Bronchial epithelial cell (primary cell): Measurements from ENCODE around the gene SNX30. TPM values are rescaled to one million over a fixed set of nuclear protein-coding genes. Genes with fewer than 3 reads are reported as not detected.
A peak's percentile ranks its signal among the peaks of the same experiment; 100 is the strongest.

Experiments
- DNase-seq: peaks from one replicate; pipeline ENCODE4 v3.0.0-alpha.2; 2010; ENCODE audit warnings: low read depth
- FAIRE-seq: peaks from 2 replicates; lab custom pipeline; 2011; peaks lifted over from hg19 to GRCh38; lab: Jason Lieb, UNC
- H3K27me3 ChIP-seq: 2 replicates; pipeline ENCODE4 v1.5.1; 2011; ENCODE audit warnings: low read length; ENCODE audit not compliant: control insufficient read depth, insufficient read depth
- H3K36me3 ChIP-seq: 2 replicates; pipeline ENCODE4 v1.5.1; 2011; ENCODE audit warnings: low read length; ENCODE audit not compliant: control insufficient read depth, insufficient read depth
- H3K4me3 ChIP-seq: 2 replicates; pipeline ENCODE4 v1.5.1; 2011; ENCODE audit warnings: mild to moderate bottlenecking, low read depth, low read length, control low read depth
- CTCF ChIP-seq: IDR thresholded peaks from 2 replicates; pipeline ENCODE4 v1.5.1; 2011; ENCODE audit warnings: mild to moderate bottlenecking, moderate library complexity, low read length, control low read depth, inconsistent platforms; ENCODE audit not compliant: insufficient read depth, severe bottlenecking
- total RNA-seq: library from RNA; depleted of rRNA; stranded (reverse); fragments of >200 nt; gene quantifications from 2 replicates; pipeline ENCODE4 v1.2.1, GENCODE V29; 2014

The SNX30 gene
- total RNA-seq, 1 donor from 2014 or later: 13.2 TPM

GRCh38 chr9:112820881-112821280 lies 70.3 kb downstream of the SNX30 start:
- Histone ChIP-seq H3K4me3 (no peak overlapping the region), H3K27me3 (no peaks in the 10 kb centered on the region), H3K36me3 (no peaks in the 10 kb centered on the region)
- no peak for TF ChIP-seq CTCF
- FAIRE-seq (no peak), DNase-seq (peak; percentile 35)

GRCh38 chr9:112822618-112823017 lies 72.1 kb downstream of the SNX30 start:
- FAIRE-seq (no peak), DNase-seq (no peak)
- Histone ChIP-seq H3K36me3 (no peaks in the 10 kb centered on the region), H3K27me3 (no peaks in the 10 kb centered on the region), H3K4me3 (no peak overlapping the region)
- no peak for TF ChIP-seq CTCF

- FAIRE-seq: no peak
- TF ChIP-seq CTCF: no peak
- H3K4me3 ChIP-seq: no peak overlapping the region
- H3K36me3 ChIP-seq: no peaks in the 10 kb centered on the region
- no peaks in the 10 kb centered on the region for H3K27me3 ChIP-seq
- DNase-seq: no peak
Measured at GRCh38 chr9:112823257-112823656, 72.7 kb downstream of the SNX30 start.

GRCh38 chr9:112831281-112831851 lies 80.8 kb downstream of the SNX30 start:
- no peaks in the 10 kb centered on the region for H3K27me3 ChIP-seq
- DNase-seq: peak; percentile 33
- no peak for TF ChIP-seq CTCF
- no peak for FAIRE-seq
- no peak overlapping the region for H3K4me3 ChIP-seq
- no peaks in the 10 kb centered on the region for H3K36me3 ChIP-seq

GRCh38 chr9:112831969-112832368 lies 81.4 kb downstream of the SNX30 start:
- Histone ChIP-seq H3K27me3 (no peaks in the 10 kb centered on the region), H3K36me3 (no peaks in the 10 kb centered on the region), H3K4me3 (no peak overlapping the region)
- FAIRE-seq (no peak), DNase-seq (no peak)
- no peak for TF ChIP-seq CTCF

- Histone ChIP-seq H3K27me3 (no peaks in the 10 kb centered on the region), H3K4me3 (no peak overlapping the region), H3K36me3 (no peaks in the 10 kb centered on the region)
- FAIRE-seq (no peak), DNase-seq (no peak)
- no peak for TF ChIP-seq CTCF
Measured at GRCh38 chr9:112833081-112833480, 82.5 kb downstream of the SNX30 start.
